Mesothelial cell of epicardium (in vitro differentiated cells): ENCODE results near the gene VPS8. TPM values are rescaled to one million over a fixed set of nuclear protein-coding genes. Genes with fewer than 3 reads are reported as not detected.

Experiments
- DNase-seq, 2 experiments: peaks; one replicate each; pipeline ENCODE4 v3.0.0; 2021; ENCODE audit warnings: low spot score in 2 of 2; ENCODE audit not compliant: unreplicated experiment in 2 of 2
- H3K27ac Mint-ChIP-seq: 2 replicates; pipeline ENCODE4 v1.8.0; 2021; ENCODE audit warnings: mixed read lengths
- H3K27me3 Mint-ChIP-seq: 2 replicates; pipeline ENCODE4 v1.8.0; 2021; ENCODE audit warnings: low read depth, mixed read lengths
- H3K36me3 Mint-ChIP-seq: 2 replicates; pipeline ENCODE4 v1.8.0; 2021; ENCODE audit warnings: mixed read lengths
- H3K4me1 Mint-ChIP-seq: 2 replicates; pipeline ENCODE4 v1.8.0; 2021; ENCODE audit warnings: mixed read lengths
- H3K4me3 Mint-ChIP-seq: 2 replicates; pipeline ENCODE4 v1.8.0; 2021; ENCODE audit warnings: mild to moderate bottlenecking, moderate library complexity, mixed read lengths
- H3K9me3 Mint-ChIP-seq: 2 replicates; pipeline ENCODE4 v1.8.0; 2021; ENCODE audit warnings: mixed read lengths
- CTCF ChIP-seq: fragments of 200-600 bp; sonication (generic); IDR thresholded peaks from one replicate; pipeline ENCODE4 v1.5.0; 2021; ENCODE audit warnings: antibody characterized with exemption; ENCODE audit not compliant: unreplicated experiment
- total RNA-seq: library from RNA; stranded (reverse); gene quantifications from 3 replicates; pipeline ENCODE4 v1.2.1, GENCODE V29; 2021

VPS8 gene
- total RNA-seq, 1 donor from 2014 or later, result 82.4 TPM

- no peak for TF ChIP-seq CTCF
- H3K27me3 Mint-ChIP-seq, result no peaks in the 10 kb centered on the region
- DNase-seq, result no peak
- H3K27ac Mint-ChIP-seq, result no peak overlapping the region
- peaks cover 62% of the 10 kb centered on the region for H3K9me3 Mint-ChIP-seq
- H3K36me3 Mint-ChIP-seq, result peaks cover 52% of the 10 kb centered on the region
- no peaks in the 10 kb centered on the region for H3K4me1 Mint-ChIP-seq
- no peak overlapping the region for H3K4me3 Mint-ChIP-seq
Observed at GRCh38 chr3:185057829-185058228, 245.9 kb downstream of the VPS8 start.

GRCh38 chr3:185058796-185059195, 246.8 kb downstream of the VPS8 start:
- DNase-seq, result no peak
- no peak overlapping the region for H3K27ac Mint-ChIP-seq
- H3K27me3 Mint-ChIP-seq, result no peaks in the 10 kb centered on the region
- H3K36me3 Mint-ChIP-seq, result peaks cover 46% of the 10 kb centered on the region
- peaks cover 62% of the 10 kb centered on the region for H3K9me3 Mint-ChIP-seq
- H3K4me1 Mint-ChIP-seq, result no peaks in the 10 kb centered on the region
- no peak for TF ChIP-seq CTCF
- no peak overlapping the region for H3K4me3 Mint-ChIP-seq

GRCh38 chr3:185059766-185060165, 247.8 kb downstream of the VPS8 start:
- H3K27ac Mint-ChIP-seq, result no peak overlapping the region
- H3K9me3 Mint-ChIP-seq, result peaks cover 55% of the 10 kb centered on the region
- H3K36me3 Mint-ChIP-seq, result peaks cover 36% of the 10 kb centered on the region
- no peak for TF ChIP-seq CTCF
- DNase-seq, result no peak
- no peak overlapping the region for H3K4me3 Mint-ChIP-seq
- no peaks in the 10 kb centered on the region for H3K4me1 Mint-ChIP-seq
- no peaks in the 10 kb centered on the region for H3K27me3 Mint-ChIP-seq

- H3K9me3 Mint-ChIP-seq, result peaks cover 47% of the 10 kb centered on the region
- H3K36me3 Mint-ChIP-seq, result peaks cover 29% of the 10 kb centered on the region
Observed at GRCh38 chr3:185060655-185061054, 248.7 kb downstream of the VPS8 start.

GRCh38 chr3:185062191-185062590, 250.2 kb downstream of the VPS8 start:
- peaks cover 16% of the 10 kb centered on the region for H3K36me3 Mint-ChIP-seq

More at GRCh38 chr3:185060655-185061054, 248.7 kb downstream of the VPS8 start:
- Mint-ChIP-seq H3K27me3 (no peaks in the 10 kb centered on the region), H3K27ac (no peak overlapping the region), H3K4me1 (no peaks in the 10 kb centered on the region), H3K4me3 (no peak overlapping the region)
- DNase-seq, result no peak
- TF ChIP-seq CTCF, result no peak

More at GRCh38 chr3:185062191-185062590, 250.2 kb downstream of the VPS8 start:
- peaks cover 33% of the 10 kb centered on the region for H3K9me3 Mint-ChIP-seq
- no peak for TF ChIP-seq CTCF
- no peaks in the 10 kb centered on the region for H3K4me1 Mint-ChIP-seq
- H3K4me3 Mint-ChIP-seq, result no peak overlapping the region
- no peak for DNase-seq
- no peaks in the 10 kb centered on the region for H3K27me3 Mint-ChIP-seq
- H3K27ac Mint-ChIP-seq, result no peak overlapping the region
